GM23338 (cell line): ENCODE data around the gene TLE3. TPM values are rescaled to one million over a fixed set of nuclear protein-coding genes. Genes with fewer than 3 reads are reported as not detected.

Source experiments
- ATAC-seq: fragments of 200-7000 bp; cut with Tn5 transposase; 3 replicates; pipeline ENCODE4 v1.9.1; 2020
- DNase-seq: peaks from one replicate; pipeline ENCODE4 v3.0.0-alpha.2; 2015; ENCODE audit warnings: low spot score
- H2AFZ ChIP-seq: fragments of 200-600 bp; sonication (generic); 2 replicates; pipeline ENCODE4 v1.8.0; 2016; ENCODE audit warnings: antibody characterized with exemption, mild to moderate bottlenecking, moderate library complexity
- H3F3A ChIP-seq: fragments of 200-600 bp; sonication (generic); replicated peaks from 2 replicates; pipeline ENCODE4 v1.8.0; 2017; ENCODE audit warnings: antibody characterized with exemption, mixed run types, low read depth
- H3K27ac ChIP-seq: fragments of 200-600 bp; sonication (generic); 2 replicates; pipeline ENCODE4 v1.6.1; 2016; ENCODE audit warnings: low read depth
- H3K27me3 ChIP-seq: fragments of 200-600 bp; sonication (generic); 2 replicates; pipeline ENCODE4 v1.8.0; 2016; ENCODE audit warnings: mild to moderate bottlenecking, mixed run types, moderate library complexity; ENCODE audit not compliant: insufficient read depth
- H3K36me3 ChIP-seq: fragments of 200-600 bp; sonication (generic); 2 replicates; pipeline ENCODE4 v1.8.0; 2016; ENCODE audit warnings: mild to moderate bottlenecking; ENCODE audit not compliant: insufficient read depth
- H3K4me1 ChIP-seq: fragments of 200-600 bp; sonication (generic); 2 replicates; pipeline ENCODE4 v1.8.0; 2016; ENCODE audit warnings: mild to moderate bottlenecking, moderate library complexity; ENCODE audit not compliant: insufficient read depth
- H3K4me2 ChIP-seq: fragments of 200-600 bp; sonication (generic); 2 replicates; pipeline ENCODE4 v1.7.1; 2017; ENCODE audit warnings: mixed run types
- H3K4me3 ChIP-seq: fragments of 200-600 bp; sonication (generic); 2 replicates; pipeline ENCODE4 v1.6.1; 2016; ENCODE audit warnings: mixed run types
- H3K79me2 ChIP-seq: fragments of 200-600 bp; sonication (generic); replicated peaks from 2 replicates; pipeline ENCODE4 v1.8.0; 2017; ENCODE audit warnings: mild to moderate bottlenecking; ENCODE audit not compliant: insufficient read depth
- H3K9me2 ChIP-seq: fragments of 200-600 bp; sonication (generic); 2 replicates; pipeline ENCODE4 v1.8.0; 2017; ENCODE audit not compliant: insufficient read depth
- H4K20me1 ChIP-seq: fragments of 200-600 bp; sonication (generic); replicated peaks from 2 replicates; pipeline ENCODE4 v1.8.0; 2017; ENCODE audit warnings: mild to moderate bottlenecking; ENCODE audit not compliant: insufficient read depth
- H3K27ac Mint-ChIP-seq: 2 replicates; pipeline ENCODE4 v1.8.0; 2020; ENCODE audit warnings: inconsistent platforms, mild to moderate bottlenecking, moderate library complexity, mixed read lengths
- H3K27me3 Mint-ChIP-seq: 3 replicates; pipeline ENCODE4 v1.8.0; 2022; ENCODE audit warnings: low read depth, mild to moderate bottlenecking, moderate library complexity, mixed read lengths, inconsistent platforms; ENCODE audit not compliant: insufficient read depth, poor library complexity
- H3K36me3 Mint-ChIP-seq: 3 replicates; pipeline ENCODE4 v1.8.0; 2021; ENCODE audit warnings: low read depth, mild to moderate bottlenecking, inconsistent platforms, moderate library complexity, mixed read lengths
- H3K4me1 Mint-ChIP-seq: 3 replicates; pipeline ENCODE4 v1.8.0; 2020; ENCODE audit warnings: mild to moderate bottlenecking, inconsistent platforms, mixed read lengths
- H3K4me3 Mint-ChIP-seq: 3 replicates; pipeline ENCODE4 v1.8.0; 2021; ENCODE audit warnings: moderate library complexity, mild to moderate bottlenecking, inconsistent platforms, mixed read lengths
- H3K9me3 Mint-ChIP-seq: 3 replicates; pipeline ENCODE4 v1.8.0; 2020; ENCODE audit warnings: moderate library complexity, mild to moderate bottlenecking, inconsistent platforms, mixed read lengths
- CREB1 ChIP-seq: fragments of 250-450 bp; sonication (Bioruptor Pico); IDR thresholded peaks from 2 replicates; pipeline ENCODE4 v1.5.0; 2020; ENCODE audit warnings: low read depth, mild to moderate bottlenecking, moderate library complexity
- CTCF ChIP-seq, 2 experiments: fragments of 200-600 bp in 1 of 2; sonication (generic) in 1 of 2; conservative IDR thresholded peaks; 2 replicates each; pipeline versions ENCODE4 v1.5.1 to v1.6.1; 2016 to 2017; ENCODE audit warnings: antibody characterized with exemption in 2 of 2, low read depth in 2 of 2, mild to moderate bottlenecking in 2 of 2, moderate library complexity in 1 of 2
- EZH2 ChIP-seq: fragments of 200-600 bp; sonication (generic); IDR thresholded peaks from one replicate; pipeline ENCODE4 v1.8.0; 2017; ENCODE audit warnings: antibody characterized with exemption, mild to moderate bottlenecking, low read depth; ENCODE audit not compliant: unreplicated experiment
- EZH2phosphoT487 ChIP-seq: fragments of 200-600 bp; sonication (generic); IDR thresholded peaks from one replicate; pipeline ENCODE4 v1.8.1; 2018; ENCODE audit warnings: antibody characterized with exemption; ENCODE audit not compliant: unreplicated experiment
- JUNB ChIP-seq: IDR thresholded peaks from one replicate; pipeline ENCODE4 v1.6.1; 2016; ENCODE audit warnings: antibody characterized with exemption; ENCODE audit not compliant: unreplicated experiment
- NANOG ChIP-seq: IDR thresholded peaks from 2 replicates; pipeline ENCODE4 v1.6.1; 2016; ENCODE audit warnings: antibody characterized with exemption, borderline replicate concordance
- POLR2AphosphoS5 ChIP-seq: IDR thresholded peaks from 2 replicates; pipeline ENCODE4 v1.6.1; 2016; ENCODE audit warnings: antibody characterized with exemption, low read depth
- STAT1 ChIP-seq: IDR thresholded peaks from one replicate; pipeline ENCODE4 v1.6.1; 2016; ENCODE audit warnings: antibody characterized with exemption; ENCODE audit not compliant: unreplicated experiment
- ZNF114 ChIP-seq: fragments of 250-450 bp; sonication (Bioruptor Pico); IDR thresholded peaks from 2 replicates; pipeline ENCODE4 v1.5.0; 2020; ENCODE audit warnings: mild to moderate bottlenecking, moderate library complexity
- ZNF331 ChIP-seq: fragments of 250-450 bp; sonication (Bioruptor Pico); IDR thresholded peaks from 2 replicates; pipeline ENCODE4 v1.5.0; 2020; ENCODE audit warnings: low read depth, mild to moderate bottlenecking, moderate library complexity
- ZNF462 ChIP-seq: fragments of 250-450 bp; sonication (Bioruptor Pico); IDR thresholded peaks from 2 replicates; pipeline ENCODE4 v1.5.0; 2020; ENCODE audit warnings: mild to moderate bottlenecking, moderate library complexity
- polyA plus RNA-seq: library from polyadenylated mRNA; unstranded; fragments of >200 nt; fragmentation: Nextera tagmentation; extraction: Ambion mirVana; gene quantifications from 2 replicates; pipeline ENCODE4 v1.2.1, GENCODE V29; 2016
- total RNA-seq: library from RNA; depleted of rRNA; stranded (reverse); fragments of >200 nt; shearing (Covaris generic); gene quantifications from 2 replicates; pipeline ENCODE4 v1.2.3, GENCODE V29; 2014
- TF ChIP-seq, protein P1 (sequence below): IDR thresholded peaks from one replicate; pipeline ENCODE4 v1.6.1; 2018; ENCODE audit warnings: antibody characterized with exemption; ENCODE audit not compliant: unreplicated experiment
- TF ChIP-seq, protein P2 (sequence below): IDR thresholded peaks from 2 replicates; pipeline ENCODE4 v1.6.1; 2016; ENCODE audit warnings: antibody characterized with exemption

TLE3 gene
- total and polyA plus RNA-seq, 2 experiments from 2014 or later, result 10.4 to 79.5 TPM

- no peak overlapping the region for H3K27ac Mint-ChIP-seq
- TF ChIP-seq ZNF114 (no peak), ZNF462 (CRISPR knock-in tag) (no peak), ZNF331 (CRISPR knock-in tag) (no peak), CREB1 (CRISPR knock-in tag) (no peak), EZH2phosphoT487 (no peak), JUNB (no peak), CTCF (conservative IDR thresholded peaks at IDR 0.05; ENCODE audit: low read depth in 2 of 2) (no peak), POLR2AphosphoS5 (no peak), EZH2 (no peak), STAT1 (no peak), NANOG (no peak)
- TF ChIP-seq, protein P1, sequence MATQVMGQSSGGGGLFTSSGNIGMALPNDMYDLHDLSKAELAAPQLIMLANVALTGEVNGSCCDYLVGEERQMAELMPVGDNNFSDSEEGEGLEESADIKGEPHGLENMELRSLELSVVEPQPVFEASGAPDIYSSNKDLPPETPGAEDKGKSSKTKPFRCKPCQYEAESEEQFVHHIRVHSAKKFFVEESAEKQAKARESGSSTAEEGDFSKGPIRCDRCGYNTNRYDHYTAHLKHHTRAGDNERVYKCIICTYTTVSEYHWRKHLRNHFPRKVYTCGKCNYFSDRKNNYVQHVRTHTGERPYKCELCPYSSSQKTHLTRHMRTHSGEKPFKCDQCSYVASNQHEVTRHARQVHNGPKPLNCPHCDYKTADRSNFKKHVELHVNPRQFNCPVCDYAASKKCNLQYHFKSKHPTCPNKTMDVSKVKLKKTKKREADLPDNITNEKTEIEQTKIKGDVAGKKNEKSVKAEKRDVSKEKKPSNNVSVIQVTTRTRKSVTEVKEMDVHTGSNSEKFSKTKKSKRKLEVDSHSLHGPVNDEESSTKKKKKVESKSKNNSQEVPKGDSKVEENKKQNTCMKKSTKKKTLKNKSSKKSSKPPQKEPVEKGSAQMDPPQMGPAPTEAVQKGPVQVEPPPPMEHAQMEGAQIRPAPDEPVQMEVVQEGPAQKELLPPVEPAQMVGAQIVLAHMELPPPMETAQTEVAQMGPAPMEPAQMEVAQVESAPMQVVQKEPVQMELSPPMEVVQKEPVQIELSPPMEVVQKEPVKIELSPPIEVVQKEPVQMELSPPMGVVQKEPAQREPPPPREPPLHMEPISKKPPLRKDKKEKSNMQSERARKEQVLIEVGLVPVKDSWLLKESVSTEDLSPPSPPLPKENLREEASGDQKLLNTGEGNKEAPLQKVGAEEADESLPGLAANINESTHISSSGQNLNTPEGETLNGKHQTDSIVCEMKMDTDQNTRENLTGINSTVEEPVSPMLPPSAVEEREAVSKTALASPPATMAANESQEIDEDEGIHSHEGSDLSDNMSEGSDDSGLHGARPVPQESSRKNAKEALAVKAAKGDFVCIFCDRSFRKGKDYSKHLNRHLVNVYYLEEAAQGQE, result no peak
- TF ChIP-seq, protein P2, sequence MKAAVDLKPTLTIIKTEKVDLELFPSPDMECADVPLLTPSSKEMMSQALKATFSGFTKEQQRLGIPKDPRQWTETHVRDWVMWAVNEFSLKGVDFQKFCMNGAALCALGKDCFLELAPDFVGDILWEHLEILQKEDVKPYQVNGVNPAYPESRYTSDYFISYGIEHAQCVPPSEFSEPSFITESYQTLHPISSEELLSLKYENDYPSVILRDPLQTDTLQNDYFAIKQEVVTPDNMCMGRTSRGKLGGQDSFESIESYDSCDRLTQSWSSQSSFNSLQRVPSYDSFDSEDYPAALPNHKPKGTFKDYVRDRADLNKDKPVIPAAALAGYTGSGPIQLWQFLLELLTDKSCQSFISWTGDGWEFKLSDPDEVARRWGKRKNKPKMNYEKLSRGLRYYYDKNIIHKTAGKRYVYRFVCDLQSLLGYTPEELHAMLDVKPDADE, result no peak
- peaks cover 12% of the 10 kb centered on the region for H3K36me3 Mint-ChIP-seq
- Histone ChIP-seq H3K27ac (no peak overlapping the region), H3F3A (no peaks in the 10 kb centered on the region), H3K4me3 (no peak overlapping the region), H4K20me1 (peaks cover 10% of the 10 kb centered on the region), H3K4me1 (peaks cover 14% of the 10 kb centered on the region), H3K36me3 (no peaks in the 10 kb centered on the region), H2AFZ (no peak overlapping the region), H3K79me2 (no peaks in the 10 kb centered on the region), H3K4me2 (no peak overlapping the region), H3K9me2 (0 out of 2 replicates have a peak, but pooled peaks cover 8% of the 10 kb centered on the region), H3K27me3 (no peaks in the 10 kb centered on the region)
- H3K4me3 Mint-ChIP-seq, result no peak overlapping the region
- peaks cover 7% of the 10 kb centered on the region for H3K27me3 Mint-ChIP-seq
- DNase-seq (no peak), ATAC-seq (no peak)
- H3K9me3 Mint-ChIP-seq, result no peaks in the 10 kb centered on the region; the same call in 2 of the 3 replicates
- peaks cover 21% of the 10 kb centered on the region for H3K4me1 Mint-ChIP-seq
Observed at GRCh38 chr15:70045045-70045444, 52.7 kb downstream of the TLE3 start.
